Measurements from ENCODE around the gene EXOC4. TPM values are rescaled to one million over a fixed set of nuclear protein-coding genes. Genes with fewer than 3 reads are reported as not detected.

The EXOC4 gene
- total and polyA plus RNA-seq, 2 of the 8 experiments (the other 6 are each of a cell fraction or from before 2014, with no cell fraction given), result 27.0 to 67.3 TPM

GRCh38 chr7:133851411-133851810, 598.5 kb downstream of the EXOC4 start:
- Histone ChIP-seq H3K79me2 (ENCODE audit: control insufficient read depth in 1 of 2, insufficient read depth in 2 of 2, low read length in 2 of 2) (no peaks in the 10 kb centered on the region), H4K91ac (replicated peaks; ENCODE audit: insufficient read length, low read length) (no peak overlapping the region), H3K23ac (ENCODE audit: insufficient read length) (no peak overlapping the region), H3K27me3 (replicated peaks in 1 of 4; ENCODE audit: control insufficient read depth in 3 of 4, extremely low read depth in 1 of 4, insufficient read depth in 3 of 4, low read length in 3 of 4) (no peaks in the 10 kb centered on the region), H3K18ac (ENCODE audit: extremely low read depth, low read length) (no peak overlapping the region), H2BK15ac (ENCODE audit: low read length) (no peak overlapping the region), H2BK120ac (replicated peaks; ENCODE audit: low read depth, low read length) (no peak overlapping the region), H2AK5ac (ENCODE audit: low read depth, low read length) (no peak overlapping the region), H3K4me1 (replicated peaks in 1 of 4; ENCODE audit: control insufficient read depth in 3 of 4, insufficient read depth in 4 of 4, low read length in 3 of 4) (peaks cover 0 to 3% (median under 1%) of the 10 kb centered on the region in 4 experiments; a peak in 1 of 7 replicates), H3K9me3 (ENCODE audit: insufficient read depth in 2 of 2, low read depth in 1 of 2, low read length in 1 of 2) (no peaks in the 10 kb centered on the region), H3K14ac (ENCODE audit: insufficient read length) (no peak overlapping the region), H3K4ac (replicated peaks; ENCODE audit: insufficient read length, low read depth, low read length) (no peak overlapping the region), H3K56ac (replicated peaks; ENCODE audit: insufficient read length, low read depth, low read length) (no peak overlapping the region), H3K36me3 (ENCODE audit: control insufficient read depth in 2 of 4, insufficient read depth in 4 of 4, low read length in 3 of 4) (no peaks in the 10 kb centered on the region), H2BK12ac (ENCODE audit: low read depth, low read length) (no peak overlapping the region), H2BK20ac (ENCODE audit: low read length) (no peak overlapping the region), H3K9ac (replicated peaks in 1 of 4; ENCODE audit: extremely low read depth in 1 of 4, low read depth in 3 of 4, low read length in 3 of 4) (no peak overlapping the region), H4K8ac (ENCODE audit: extremely low read depth, insufficient read depth, low read length) (no peak overlapping the region), H3K23me2 (ENCODE audit: low read depth, low read length) (peaks cover 2% of the 10 kb centered on the region; the same call in 1 of the 2 replicates), H2AFZ (ENCODE audit: low read length) (no peak overlapping the region), H4K20me1 (replicated peaks in 1 of 2; ENCODE audit: control insufficient read depth in 1 of 2, insufficient read depth in 2 of 2, low read length in 2 of 2) (peaks cover 0 to 5% of the 10 kb centered on the region in 2 experiments), H4K5ac (ENCODE audit: insufficient read length, low read depth, low read length) (no peak overlapping the region), H3K4me2 (ENCODE audit: insufficient read depth in 1 of 2, low read depth in 2 of 2, low read length in 2 of 2) (no peak overlapping the region), H2BK5ac (ENCODE audit: low read depth, low read length) (no peak overlapping the region), H3K79me1 (ENCODE audit: low read depth, low read length) (no peaks in the 10 kb centered on the region), H3K27ac (ENCODE audit: low read depth, low read length) (no peak overlapping the region), H3K4me3 (ENCODE audit: extremely low read depth in 1 of 4, insufficient read depth in 2 of 4, low read depth in 3 of 4, low read length in 4 of 4) (no peak overlapping the region)
- POLR2A ChIA-PET (ENCODE audit: partially characterized antibody), result interaction anchor here (1.3 kb wide), 1 partner anchor 139 kb away, joined by 3 read pairs; no protein-coding TSS in a partner anchor
- FAIRE-seq (no peak), DNase-seq (ENCODE audit: low read depth in 1 of 2, low spot score in 2 of 2) (no peak)
- WGBS, 2 experiments (ENCODE audit: extremely low coverage in 1 of 2, insufficient coverage in 1 of 2, insufficient read length in 1 of 2, insufficient replicate concordance in 2 of 2, low coverage in 1 of 2, low lambda C conversion rate in 2 of 2, missing lambda C conversion rate in 1 of 2), result 100% methylated on average over 2 of the region's 2 CpGs; no CpG with 5 or more reads in 1 of the 2 experiments
- CTCF ChIA-PET (ENCODE audit: partially characterized antibody), result interaction anchor here (0.8 to 1.9 kb wide), 8 partner anchors 15 to 402 kb away, joined by 3 to 5 read pairs (median 3); no protein-coding TSS in a partner anchor
- TF ChIP-seq HDAC6 (IDR thresholded peaks at IDR 0.05; ENCODE audit: low read depth, low read length) (no peak), RBBP5 (IDR thresholded peaks at IDR 0.05; ENCODE audit: borderline replicate concordance, low read depth, low read length) (no peak), CBX8 (IDR thresholded peaks at IDR 0.05; ENCODE audit: borderline replicate concordance, low read depth, low read length) (no peak), EGR1 (IDR thresholded peaks at IDR 0.05; ENCODE audit: borderline replicate concordance, low read depth, low read length) (no peak), SUZ12 (IDR thresholded peaks at IDR 0.05; ENCODE audit: low read length) (no peak), SP4 (IDR thresholded peaks at IDR 0.05; ENCODE audit: low read length) (no peak), SRF (IDR thresholded peaks at IDR 0.05; ENCODE audit: low read depth, low read length) (no peak), SIRT6 (IDR thresholded peaks at IDR 0.05; ENCODE audit: low read length) (no peak)
